HEK293T (cell line): Measurements from ENCODE around the gene AICDA.

Source experiments
- BHLHE40 ChIP-seq: fragments of 450-650 bp; IDR thresholded peaks from 2 replicates; pipeline ENCODE4 v1.6.1; 2016; ENCODE audit warnings: mild to moderate bottlenecking, moderate library complexity, borderline replicate concordance
- ELF4 ChIP-seq: fragments of 450-650 bp; IDR thresholded peaks from 2 replicates; pipeline ENCODE4 v1.6.1; 2017; ENCODE audit warnings: antibody characterized with exemption
- FOXK2 ChIP-seq: fragments of 450-650 bp; IDR thresholded peaks from 2 replicates; pipeline ENCODE4 v1.6.1; 2016; ENCODE audit warnings: mild to moderate bottlenecking
- FOXM1 ChIP-seq: fragments of 450-650 bp; IDR thresholded peaks from 2 replicates; pipeline ENCODE4 v1.6.1; 2017; ENCODE audit warnings: mild to moderate bottlenecking, borderline replicate concordance
- HDGF ChIP-seq: fragments of 450-650 bp; IDR thresholded peaks from 2 replicates; pipeline ENCODE4 v1.6.1; 2017; ENCODE audit warnings: antibody characterized with exemption, borderline replicate concordance
- LEF1 ChIP-seq: fragments of 450-650 bp; IDR thresholded peaks from 2 replicates; pipeline ENCODE4 v1.6.1; 2017; ENCODE audit warnings: mild to moderate bottlenecking, borderline replicate concordance
- SP1 ChIP-seq: fragments of 450-650 bp; IDR thresholded peaks from 2 replicates; pipeline ENCODE4 v1.6.1; 2017
- SUZ12 ChIP-seq: fragments of 450-650 bp; IDR thresholded peaks from 2 replicates; pipeline ENCODE4 v1.6.1; 2016; ENCODE audit warnings: mild to moderate bottlenecking
- ZNF384 ChIP-seq: fragments of 450-650 bp; IDR thresholded peaks from 2 replicates; pipeline ENCODE4 v1.6.1; 2016

- no peak for TF ChIP-seq SUZ12
- TF ChIP-seq BHLHE40 = no peak
- no peak for TF ChIP-seq ELF4
- TF ChIP-seq FOXM1 = no peak
- TF ChIP-seq SP1 = no peak
- no peak for TF ChIP-seq FOXK2
- no peak for TF ChIP-seq LEF1
- no peak for TF ChIP-seq ZNF384
- TF ChIP-seq HDGF = no peak
Observed at GRCh38 chr12:8637666-8638065, 25.0 kb upstream of the AICDA start.
